GM12872 (cell line): ENCODE results near the gene DOK4.

ENCODE experiments used
- TF ChIP-seq, protein P1 (sequence below): IDR thresholded peaks from 3 replicates; pipeline ENCODE4 v1.5.1; 2011; ENCODE audit warnings: low read depth, mild to moderate bottlenecking, low read length, moderate library complexity; ENCODE audit not compliant: insufficient read depth

Gene DOK4

DNA sequence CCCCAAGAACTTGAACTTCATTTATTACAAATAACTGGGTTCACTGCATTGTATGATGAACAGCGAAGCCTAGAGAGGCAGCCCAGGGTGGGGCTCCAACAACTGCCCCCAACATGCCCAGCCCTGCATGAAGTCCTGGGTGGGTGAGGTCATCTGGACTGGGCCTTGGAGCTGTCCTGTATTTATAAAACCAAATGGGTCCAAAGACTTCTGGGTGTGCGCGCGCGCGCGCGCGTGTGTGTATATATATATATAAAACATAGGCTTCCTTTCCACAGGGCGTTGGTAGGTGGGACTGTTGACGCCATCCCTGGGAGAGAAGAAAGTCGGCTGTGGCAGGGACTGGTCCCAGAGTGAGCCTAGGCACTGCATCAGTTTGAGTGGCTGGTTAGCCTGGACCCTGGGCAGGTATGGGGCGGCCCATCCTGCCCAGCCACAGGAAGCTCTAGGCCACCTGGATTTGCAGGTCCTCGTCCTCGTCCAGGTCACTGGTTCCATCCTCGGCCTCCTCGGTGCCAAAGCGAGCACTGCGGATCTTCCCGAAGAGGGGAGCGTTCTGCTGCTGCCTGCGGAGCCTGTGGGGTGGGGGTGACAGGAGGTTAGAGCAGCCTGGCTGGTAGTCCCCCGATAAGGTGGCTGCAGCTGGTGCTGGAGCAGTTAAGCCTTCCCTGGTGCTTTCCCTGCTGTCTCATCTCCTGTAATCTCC is 26.2 kb upstream of the DOK4 start:
- TF ChIP-seq, protein P1, sequence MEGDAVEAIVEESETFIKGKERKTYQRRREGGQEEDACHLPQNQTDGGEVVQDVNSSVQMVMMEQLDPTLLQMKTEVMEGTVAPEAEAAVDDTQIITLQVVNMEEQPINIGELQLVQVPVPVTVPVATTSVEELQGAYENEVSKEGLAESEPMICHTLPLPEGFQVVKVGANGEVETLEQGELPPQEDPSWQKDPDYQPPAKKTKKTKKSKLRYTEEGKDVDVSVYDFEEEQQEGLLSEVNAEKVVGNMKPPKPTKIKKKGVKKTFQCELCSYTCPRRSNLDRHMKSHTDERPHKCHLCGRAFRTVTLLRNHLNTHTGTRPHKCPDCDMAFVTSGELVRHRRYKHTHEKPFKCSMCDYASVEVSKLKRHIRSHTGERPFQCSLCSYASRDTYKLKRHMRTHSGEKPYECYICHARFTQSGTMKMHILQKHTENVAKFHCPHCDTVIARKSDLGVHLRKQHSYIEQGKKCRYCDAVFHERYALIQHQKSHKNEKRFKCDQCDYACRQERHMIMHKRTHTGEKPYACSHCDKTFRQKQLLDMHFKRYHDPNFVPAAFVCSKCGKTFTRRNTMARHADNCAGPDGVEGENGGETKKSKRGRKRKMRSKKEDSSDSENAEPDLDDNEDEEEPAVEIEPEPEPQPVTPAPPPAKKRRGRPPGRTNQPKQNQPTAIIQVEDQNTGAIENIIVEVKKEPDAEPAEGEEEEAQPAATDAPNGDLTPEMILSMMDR = no peak

DNA sequence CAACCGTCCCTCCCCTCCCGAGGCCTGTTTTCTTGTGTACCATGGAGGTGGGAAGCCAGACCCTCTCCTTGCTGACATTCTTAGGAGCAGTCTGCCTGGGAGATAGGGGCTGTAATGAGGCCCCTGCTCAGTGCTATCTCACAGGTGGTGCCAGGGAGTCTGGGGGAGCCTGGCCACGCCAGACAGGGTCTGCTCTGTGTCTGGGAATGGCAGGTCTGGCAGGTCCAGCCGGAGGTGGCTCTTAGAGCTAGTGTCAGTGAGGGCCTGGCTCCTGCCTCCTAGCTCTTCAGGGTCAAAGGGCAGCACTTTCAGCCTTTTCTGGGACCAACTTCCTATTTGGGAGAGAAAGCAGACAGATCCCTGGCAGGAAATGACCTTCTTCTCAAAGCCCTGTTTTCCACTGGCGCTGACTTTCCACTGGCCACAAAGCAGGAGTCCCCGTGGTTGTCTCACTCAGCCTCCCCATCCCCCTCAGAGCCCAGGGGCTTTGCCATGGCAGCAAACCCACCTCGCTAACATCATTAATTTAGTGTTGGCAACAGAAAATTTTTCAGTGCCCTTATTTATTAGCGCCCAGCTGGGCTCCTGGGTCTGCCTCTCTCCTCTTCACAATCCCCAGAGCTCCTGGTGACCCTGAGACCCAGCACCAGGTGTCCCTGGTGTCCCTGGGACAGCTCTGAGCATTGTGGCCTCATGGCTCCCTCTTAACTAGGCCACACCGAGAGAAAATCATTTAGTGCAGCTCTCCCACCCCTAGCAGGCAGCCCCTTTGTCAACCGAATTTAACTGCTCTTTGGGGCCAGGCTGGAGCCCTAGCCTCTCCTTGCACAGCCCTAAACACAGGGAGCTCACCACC is 24.0 kb upstream of the DOK4 start:
- TF ChIP-seq, protein P1 = no peak

GRCh38 chr16:57509231-57509923 is 23.1 kb upstream of the DOK4 start:
- TF ChIP-seq, protein P1 = no peak

GRCh38 chr16:57508035-57508425 is 21.7 kb upstream of the DOK4 start:
- TF ChIP-seq, protein P1 = no peak

GRCh38 chr16:57507136-57508034 is 21.1 kb upstream of the DOK4 start:
- TF ChIP-seq, protein P1 = no peak

DNA sequence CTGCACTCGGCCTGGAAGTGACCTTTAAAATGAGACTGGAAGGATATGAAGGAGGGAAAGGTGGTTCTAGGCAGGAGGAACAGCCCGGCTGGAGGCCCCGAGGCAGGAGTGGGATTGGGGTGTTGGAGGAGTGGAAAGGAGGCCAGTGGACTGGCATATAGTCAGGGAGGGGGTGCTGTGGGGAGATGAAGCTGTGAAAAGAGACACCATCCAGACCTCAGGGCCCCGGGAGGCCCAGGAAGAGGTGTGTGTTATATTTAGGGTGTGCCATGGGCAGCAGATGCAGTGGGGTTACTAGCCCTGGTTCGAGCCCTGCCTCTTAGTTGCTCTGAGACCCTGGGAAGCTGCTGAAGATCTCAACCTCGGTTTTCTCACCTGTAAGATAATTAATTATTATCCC is 18.9 kb upstream of the DOK4 start:
- TF ChIP-seq, protein P1 = no peak

- TF ChIP-seq, protein P1 = no peak
These were observed 18.2 kb upstream of the DOK4 start for GRCh38 chr16:57504491-57504890.
